Chondrocyte (in vitro differentiated cells): ENCODE data around the gene FOXR1. TPM values are rescaled to one million over a fixed set of nuclear protein-coding genes. Genes with fewer than 3 reads are reported as not detected.
A peak's percentile ranks its signal among the peaks of the same experiment; 100 is the strongest.
"Not testable (repeated sequence)": the region's sequence is repeated elsewhere in the genome, so short reads cannot be mapped to it uniquely, and the experiment has no call there.

Experiments used
- DNase-seq: peaks from one replicate; pipeline ENCODE4 v3.0.0; 2021; ENCODE audit warnings: mixed read lengths, low spot score
- H3K27ac Mint-ChIP-seq: one replicate; pipeline ENCODE4 v1.8.0; 2021; ENCODE audit warnings: mild to moderate bottlenecking, moderate library complexity, mixed read lengths; ENCODE audit not compliant: unreplicated experiment
- H3K27me3 Mint-ChIP-seq: 2 replicates; pipeline ENCODE4 v1.8.0; 2021; ENCODE audit warnings: low read depth, mixed read lengths
- H3K36me3 Mint-ChIP-seq: 2 replicates; pipeline ENCODE4 v1.8.0; 2021; ENCODE audit warnings: low read depth, mixed read lengths
- H3K4me1 Mint-ChIP-seq: 2 replicates; pipeline ENCODE4 v1.8.0; 2021; ENCODE audit warnings: low read depth, mild to moderate bottlenecking, mixed read lengths
- H3K4me3 Mint-ChIP-seq: one replicate; pipeline ENCODE4 v1.8.0; 2021; ENCODE audit warnings: mild to moderate bottlenecking, moderate library complexity, mixed read lengths; ENCODE audit not compliant: unreplicated experiment
- H3K9me3 Mint-ChIP-seq: 2 replicates; pipeline ENCODE4 v1.8.0; 2021; ENCODE audit warnings: low read depth, mixed read lengths
- total RNA-seq: library from RNA; stranded (reverse); gene quantifications from 3 replicates; pipeline ENCODE4 v1.2.1, GENCODE V29; 2021
- TF ChIP-seq, protein P1 (sequence below): fragments of 200-600 bp; sonication (generic); IDR thresholded peaks from 2 replicates; pipeline ENCODE4 v1.5.0; 2021; ENCODE audit warnings: antibody characterized with exemption, mild to moderate bottlenecking, moderate library complexity

The FOXR1 gene
- total RNA-seq, 1 donor from 2014 or later = not detected

DNA sequence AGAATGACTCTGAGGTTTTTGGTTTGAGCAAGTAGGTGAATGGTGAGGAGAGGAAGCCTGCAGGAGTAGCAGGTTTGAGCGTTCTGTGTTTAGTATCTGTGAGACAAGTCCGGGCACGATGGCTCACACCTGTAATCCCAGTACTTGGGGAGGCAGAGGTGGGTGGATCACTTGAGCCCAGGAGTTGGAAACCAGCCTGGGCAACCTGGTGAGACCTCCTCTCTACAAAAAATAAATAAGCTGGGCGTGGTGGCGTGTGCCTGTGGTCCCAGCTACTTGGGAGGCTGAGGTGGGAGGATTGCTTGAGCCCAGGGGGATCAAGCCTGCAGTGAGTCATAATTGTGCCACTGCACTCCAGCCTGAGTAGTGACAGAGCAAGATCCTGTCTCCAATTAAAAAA lies 16.7 kb downstream of the FOXR1 start:
- no peak overlapping the region for H3K27ac Mint-ChIP-seq
- no peaks in the 10 kb centered on the region for H3K36me3 Mint-ChIP-seq
- H3K9me3 Mint-ChIP-seq = no peaks in the 10 kb centered on the region
- TF ChIP-seq, protein P1, sequence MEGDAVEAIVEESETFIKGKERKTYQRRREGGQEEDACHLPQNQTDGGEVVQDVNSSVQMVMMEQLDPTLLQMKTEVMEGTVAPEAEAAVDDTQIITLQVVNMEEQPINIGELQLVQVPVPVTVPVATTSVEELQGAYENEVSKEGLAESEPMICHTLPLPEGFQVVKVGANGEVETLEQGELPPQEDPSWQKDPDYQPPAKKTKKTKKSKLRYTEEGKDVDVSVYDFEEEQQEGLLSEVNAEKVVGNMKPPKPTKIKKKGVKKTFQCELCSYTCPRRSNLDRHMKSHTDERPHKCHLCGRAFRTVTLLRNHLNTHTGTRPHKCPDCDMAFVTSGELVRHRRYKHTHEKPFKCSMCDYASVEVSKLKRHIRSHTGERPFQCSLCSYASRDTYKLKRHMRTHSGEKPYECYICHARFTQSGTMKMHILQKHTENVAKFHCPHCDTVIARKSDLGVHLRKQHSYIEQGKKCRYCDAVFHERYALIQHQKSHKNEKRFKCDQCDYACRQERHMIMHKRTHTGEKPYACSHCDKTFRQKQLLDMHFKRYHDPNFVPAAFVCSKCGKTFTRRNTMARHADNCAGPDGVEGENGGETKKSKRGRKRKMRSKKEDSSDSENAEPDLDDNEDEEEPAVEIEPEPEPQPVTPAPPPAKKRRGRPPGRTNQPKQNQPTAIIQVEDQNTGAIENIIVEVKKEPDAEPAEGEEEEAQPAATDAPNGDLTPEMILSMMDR = no peak
- no peaks in the 10 kb centered on the region for H3K4me1 Mint-ChIP-seq
- H3K27me3 Mint-ChIP-seq = no peaks in the 10 kb centered on the region
- no peak overlapping the region for H3K4me3 Mint-ChIP-seq
- no peak for DNase-seq

DNA sequence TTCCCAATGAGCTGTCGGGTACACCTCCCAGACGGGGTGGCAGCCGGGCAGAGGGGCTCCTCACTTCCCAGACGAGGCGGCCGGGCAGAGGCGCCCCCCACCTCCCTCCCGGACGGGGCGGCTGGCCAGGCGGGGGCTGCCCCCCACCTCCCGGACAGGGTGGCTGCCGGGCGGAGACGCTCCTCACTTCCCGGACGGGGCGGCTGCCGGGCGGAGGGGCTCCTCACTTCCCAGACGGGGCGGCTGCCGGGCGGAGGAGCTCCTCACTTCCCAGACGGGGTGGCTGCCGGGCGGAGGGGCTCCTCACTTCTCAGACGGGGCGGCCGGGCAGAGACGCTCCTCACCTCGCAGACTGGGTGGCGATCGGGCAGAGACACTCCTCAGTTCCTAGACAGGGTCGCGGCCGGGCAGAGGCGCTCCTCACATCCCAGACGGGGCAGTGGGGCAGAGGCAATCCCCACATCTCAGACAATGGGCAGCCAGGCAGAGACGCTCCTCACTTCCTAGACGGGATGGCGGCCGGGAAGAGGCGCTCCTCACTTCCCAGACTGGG lies 20.0 kb downstream of the FOXR1 start:
- not testable (repeated sequence) for H3K4me3 Mint-ChIP-seq, H3K27ac Mint-ChIP-seq, H3K27me3 Mint-ChIP-seq, H3K4me1 Mint-ChIP-seq, H3K36me3 Mint-ChIP-seq, H3K9me3 Mint-ChIP-seq, DNase-seq

DNA sequence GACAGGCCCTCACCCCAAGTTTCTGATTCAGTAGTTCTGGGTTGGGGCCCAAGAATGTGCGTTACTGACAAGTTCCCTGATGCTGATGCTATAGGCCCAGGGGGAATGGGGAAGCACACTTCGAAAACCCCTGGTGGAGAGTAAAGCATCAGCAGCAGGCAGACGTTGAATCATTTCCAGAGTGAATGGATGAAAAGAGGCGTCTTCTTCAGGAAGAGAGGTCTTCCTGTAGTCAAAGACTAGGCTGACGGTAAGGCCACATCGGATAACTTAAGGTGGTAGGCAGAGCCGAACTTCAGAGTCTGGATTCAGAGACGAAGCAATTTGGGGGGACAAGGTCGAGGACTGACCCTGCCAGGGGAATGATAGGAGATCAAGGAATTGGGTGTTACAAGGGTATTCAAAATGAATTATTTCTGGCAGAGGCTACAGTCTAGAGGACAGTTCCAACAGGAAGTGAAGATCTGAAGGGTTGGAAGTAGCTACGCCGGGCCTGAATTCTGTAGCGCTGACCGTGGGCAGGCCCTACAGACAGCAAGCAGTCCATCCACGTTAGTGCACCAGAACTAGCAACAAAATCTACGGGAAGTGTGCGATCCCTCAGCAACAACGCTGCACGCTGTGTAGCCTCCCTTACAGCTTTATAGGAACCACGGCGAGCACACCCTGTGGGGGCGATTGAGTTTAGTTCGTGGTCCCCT lies 25.5 kb downstream of the FOXR1 start:
- H3K36me3 Mint-ChIP-seq = peaks cover 2% of the 10 kb centered on the region
- DNase-seq = no peak
- no peaks in the 10 kb centered on the region for H3K27me3 Mint-ChIP-seq
- H3K9me3 Mint-ChIP-seq = no peaks in the 10 kb centered on the region
- H3K4me1 Mint-ChIP-seq = peaks cover 32% of the 10 kb centered on the region
- TF ChIP-seq, protein P1 = peak; percentile 40
- peak overlapping the region; percentile 96 for H3K4me3 Mint-ChIP-seq
- H3K27ac Mint-ChIP-seq = peak overlapping the region; percentile 86

DNA sequence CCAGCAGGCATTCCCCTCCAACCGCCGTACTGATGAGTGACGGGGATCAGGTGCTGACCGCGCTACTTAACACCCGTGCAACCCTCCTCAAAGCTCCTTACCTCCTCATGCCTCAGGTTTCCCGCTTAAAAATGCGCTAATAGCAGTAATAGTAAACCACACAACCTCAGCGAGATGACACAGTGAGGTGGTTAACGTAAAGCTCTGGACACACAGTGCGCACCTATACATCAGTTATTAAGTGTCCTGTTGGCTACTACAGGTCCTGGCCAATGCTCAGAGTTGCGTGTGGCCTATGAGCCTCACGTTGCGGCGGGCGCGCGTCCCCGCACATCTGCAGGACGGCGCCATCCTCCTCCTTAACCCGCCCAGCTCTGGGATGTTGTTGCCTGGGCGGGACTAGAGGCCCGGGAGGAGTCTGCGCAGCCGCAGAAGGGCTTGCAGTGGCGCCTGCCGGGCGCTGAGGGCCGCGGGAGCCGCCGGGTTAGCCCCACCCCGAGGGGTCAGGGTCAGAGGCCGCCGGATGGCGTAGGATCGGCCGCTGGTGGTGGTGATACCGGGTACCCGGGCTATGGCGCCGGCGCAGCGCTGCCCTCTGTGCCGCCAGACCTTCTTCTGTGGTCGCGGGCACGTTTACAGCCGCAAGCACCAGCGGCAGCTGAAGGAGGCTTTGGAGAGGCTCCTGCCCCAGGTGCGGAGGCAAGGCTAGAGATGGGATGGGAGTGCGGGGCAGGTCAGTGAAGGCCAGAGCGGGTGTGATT lies 26.2 kb downstream of the FOXR1 start, which contains the start of gene CENATAC:
CENATAC (plus strand) TSS at position 512 of the 761 bp plus-strand sequence; CDS start at position 572, 60 bp downstream.
- peak; percentile 96 for DNase-seq
- TF ChIP-seq, protein P1 = no peak
- H3K4me3 Mint-ChIP-seq = peak within 1 kb of the TSS; percentile 96

DNA sequence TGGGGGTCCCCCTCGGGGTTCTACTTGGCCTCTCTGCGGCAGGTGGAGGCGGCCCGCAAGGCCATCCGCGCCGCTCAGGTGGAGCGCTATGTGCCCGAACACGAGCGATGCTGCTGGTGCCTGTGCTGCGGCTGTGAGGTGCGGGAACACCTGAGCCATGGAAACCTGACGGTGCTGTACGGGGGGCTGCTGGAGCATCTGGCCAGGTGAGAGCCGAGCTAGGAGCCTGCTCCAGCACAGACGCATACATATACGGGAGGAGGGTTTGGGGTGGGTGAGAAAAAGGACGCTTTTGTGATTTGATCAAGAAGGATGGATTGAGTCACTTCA lies 26.8 kb downstream of the FOXR1 start:
- Mint-ChIP-seq H3K27me3 (no peaks in the 10 kb centered on the region), H3K4me3 (peak overlapping the region; percentile 96), H3K36me3 (peaks cover 2% of the 10 kb centered on the region), H3K9me3 (no peaks in the 10 kb centered on the region), H3K4me1 (peaks cover 32% of the 10 kb centered on the region), H3K27ac (peak overlapping the region; percentile 90)
- TF ChIP-seq, protein P1 = peak; percentile 3
- no peak for DNase-seq

More for the DNA sequence above, 26.2 kb downstream of the FOXR1 start, which contains the start of gene CENATAC:
- peak within 1 kb of the TSS; percentile 90 for H3K27ac Mint-ChIP-seq
- no peaks in the 10 kb centered on the region for H3K9me3 Mint-ChIP-seq
- H3K4me1 Mint-ChIP-seq = peaks cover 32% of the 10 kb centered on the region
- peaks cover 2% of the 10 kb centered on the region for H3K36me3 Mint-ChIP-seq
- H3K27me3 Mint-ChIP-seq = no peaks in the 10 kb centered on the region
